ENCODE results near the gene CPT1B. TPM values are rescaled to one million over a fixed set of nuclear protein-coding genes. Genes with fewer than 3 reads are reported as not detected.

Gene CPT1B
- total RNA-seq, 1 donor from 2014 or later, result 3.4 TPM

- FAIRE-seq, result no peak
- DNase-seq (ENCODE audit: low read depth), result no peak
- peaks cover 8% of the 10 kb centered on the region for H3K36me3 ChIP-seq (ENCODE audit: control insufficient read depth, insufficient read depth, low read length)
- TF ChIP-seq CTCF (IDR thresholded peaks at IDR 0.05; ENCODE audit: insufficient read depth, low read length, severe bottlenecking), result no peak
- H3K27me3 ChIP-seq (ENCODE audit: control insufficient read depth, insufficient read depth, low read length), result no peaks in the 10 kb centered on the region
- H3K4me3 ChIP-seq (ENCODE audit: low read depth, low read length), result peak overlapping the region; percentile 78
Measured at GRCh38 chr22:50529416-50529896, 48.8 kb downstream of the CPT1B start.

GRCh38 chr22:50528682-50529415 is 49.4 kb downstream of the CPT1B start:
- TF ChIP-seq CTCF (IDR thresholded peaks at IDR 0.05; ENCODE audit: insufficient read depth, low read length, severe bottlenecking), result no peak
- DNase-seq (ENCODE audit: low read depth) (no peak), FAIRE-seq (no peak)
- peaks cover 11% of the 10 kb centered on the region for H3K36me3 ChIP-seq (ENCODE audit: control insufficient read depth, insufficient read depth, low read length)
- H3K4me3 ChIP-seq (ENCODE audit: low read depth, low read length), result peak overlapping the region; percentile 78
- no peaks in the 10 kb centered on the region for H3K27me3 ChIP-seq (ENCODE audit: control insufficient read depth, insufficient read depth, low read length)

GRCh38 chr22:50527921-50528681 is 50.1 kb downstream of the CPT1B start:
- no peak for TF ChIP-seq CTCF (IDR thresholded peaks at IDR 0.05; ENCODE audit: insufficient read depth, low read length, severe bottlenecking)
- no peak for FAIRE-seq
- no peak overlapping the region for H3K4me3 ChIP-seq (ENCODE audit: low read depth, low read length)
- no peak for DNase-seq (ENCODE audit: low read depth)
- peaks cover 14% of the 10 kb centered on the region for H3K36me3 ChIP-seq (ENCODE audit: control insufficient read depth, insufficient read depth, low read length)
- H3K27me3 ChIP-seq (ENCODE audit: control insufficient read depth, insufficient read depth, low read length), result no peaks in the 10 kb centered on the region

GRCh38 chr22:50526834-50527801 is 51.1 kb downstream of the CPT1B start:
- peak; percentile 29 for DNase-seq (ENCODE audit: low read depth)
- H3K36me3 ChIP-seq (ENCODE audit: control insufficient read depth, insufficient read depth, low read length), result peaks cover 15% of the 10 kb centered on the region
- H3K4me3 ChIP-seq (ENCODE audit: low read depth, low read length), result peak overlapping the region; percentile 79
- FAIRE-seq, result no peak
- no peaks in the 10 kb centered on the region for H3K27me3 ChIP-seq (ENCODE audit: control insufficient read depth, insufficient read depth, low read length)
- TF ChIP-seq CTCF (IDR thresholded peaks at IDR 0.05; ENCODE audit: insufficient read depth, low read length, severe bottlenecking), result no peak

- Histone ChIP-seq H3K36me3 (ENCODE audit: control insufficient read depth, insufficient read depth, low read length) (peaks cover 18% of the 10 kb centered on the region), H3K4me3 (ENCODE audit: low read depth, low read length) (peak overlapping the region; percentile 79), H3K27me3 (ENCODE audit: control insufficient read depth, insufficient read depth, low read length) (no peaks in the 10 kb centered on the region)
- peak; percentile 66 for TF ChIP-seq CTCF (IDR thresholded peaks at IDR 0.05; ENCODE audit: insufficient read depth, low read length, severe bottlenecking)
- DNase-seq (ENCODE audit: low read depth) (peak; percentile 50), FAIRE-seq (no peak)
Measured at GRCh38 chr22:50526108-50526833, 52.0 kb downstream of the CPT1B start.

Measured in bronchial epithelial cell (primary cell).